CD4-positive, alpha-beta T cell treated with Interleukin-21 for 1 hour (primary cell): ENCODE results near the gene CDH13.

Experiments used
- DNase-seq: peaks from one replicate; pipeline ENCODE4 v3.0.0-alpha.2; 2020

Gene CDH13

DNA sequence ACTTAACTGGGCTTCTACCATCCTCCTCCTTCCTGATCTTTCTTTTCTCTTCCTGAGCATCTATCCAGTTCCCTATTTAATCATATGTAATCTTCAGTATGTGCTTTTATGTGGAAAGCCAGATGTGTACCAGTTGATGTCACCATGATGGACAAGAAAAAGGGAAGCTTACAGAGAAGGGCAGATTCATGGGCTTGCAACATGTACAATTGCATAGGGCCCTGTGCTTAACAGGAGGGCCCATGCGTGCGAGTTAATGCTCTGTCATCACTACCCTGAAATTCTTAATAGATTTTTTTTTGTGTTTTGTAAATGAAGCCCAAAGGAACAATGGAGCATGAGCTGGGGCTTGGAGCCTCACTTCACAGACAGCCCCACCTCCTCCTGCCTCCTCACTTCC is 124.3 kb downstream of the CDH13 start:
- no peak for DNase-seq

DNA sequence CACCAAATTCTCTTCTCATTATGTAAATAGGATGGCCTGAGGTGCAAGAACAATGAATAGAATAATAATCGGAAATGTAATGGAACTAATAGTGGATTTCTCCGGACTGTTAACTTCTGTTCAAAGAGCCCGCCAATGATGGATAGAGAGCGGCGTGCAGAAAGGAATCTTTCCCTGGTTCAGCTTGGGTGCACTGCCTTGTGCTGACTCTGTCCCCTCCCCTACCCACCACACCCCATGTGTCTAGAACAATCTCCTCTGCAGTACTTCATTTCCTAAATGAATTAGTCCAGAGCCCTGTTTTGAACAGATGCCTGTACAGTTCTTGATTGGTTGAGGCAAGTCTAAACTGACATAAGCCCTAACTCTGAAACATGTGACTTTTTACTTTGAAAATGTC is 125.4 kb downstream of the CDH13 start:
- DNase-seq, result no peak

- no peak for DNase-seq
These were observed 127.1 kb downstream of the CDH13 start for GRCh38 chr16:82753821-82754220.

- no peak for DNase-seq
These were observed 128.1 kb downstream of the CDH13 start for GRCh38 chr16:82754716-82755513.

- DNase-seq, result no peak
These were observed 129.0 kb downstream of the CDH13 start for GRCh38 chr16:82755570-82756282.

DNA sequence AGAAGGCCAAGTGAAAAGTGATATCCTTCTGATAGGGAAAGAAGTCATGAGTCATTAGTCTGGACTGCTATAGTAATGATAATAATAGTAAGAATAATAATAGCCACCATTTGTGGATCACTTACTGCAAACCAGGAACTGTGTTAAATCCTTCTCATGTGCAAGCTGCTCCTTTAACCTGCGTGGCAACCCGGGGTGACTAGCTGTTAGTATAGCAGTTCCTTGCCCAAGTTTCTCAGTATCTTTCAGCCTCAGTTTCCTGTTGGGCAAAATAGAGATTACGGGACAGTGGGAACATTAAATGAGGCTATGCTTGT is 129.5 kb downstream of the CDH13 start:
- DNase-seq, result no peak

DNA sequence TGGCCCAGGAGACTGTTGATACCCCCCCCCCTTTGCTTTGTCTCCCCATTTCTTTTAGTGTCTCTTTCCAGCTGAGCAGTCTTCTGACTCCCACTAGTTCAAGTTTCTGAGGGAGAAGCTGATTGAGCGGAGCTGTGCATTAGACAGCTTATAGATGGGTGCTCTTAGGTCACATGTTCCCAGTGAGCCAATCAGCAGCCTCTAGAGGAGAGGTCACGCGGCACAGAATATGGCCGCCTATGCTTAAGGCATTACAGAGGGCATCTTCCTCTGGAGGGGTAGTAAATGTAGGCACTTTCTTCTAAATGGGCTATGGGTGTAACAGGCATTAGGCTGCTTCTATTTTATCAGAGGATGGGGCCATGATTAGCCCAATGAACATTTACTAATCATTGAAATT is 131.6 kb downstream of the CDH13 start:
- DNase-seq, result no peak

- DNase-seq, result no peak
These were observed 132.1 kb downstream of the CDH13 start for GRCh38 chr16:82758904-82759303.

DNA sequence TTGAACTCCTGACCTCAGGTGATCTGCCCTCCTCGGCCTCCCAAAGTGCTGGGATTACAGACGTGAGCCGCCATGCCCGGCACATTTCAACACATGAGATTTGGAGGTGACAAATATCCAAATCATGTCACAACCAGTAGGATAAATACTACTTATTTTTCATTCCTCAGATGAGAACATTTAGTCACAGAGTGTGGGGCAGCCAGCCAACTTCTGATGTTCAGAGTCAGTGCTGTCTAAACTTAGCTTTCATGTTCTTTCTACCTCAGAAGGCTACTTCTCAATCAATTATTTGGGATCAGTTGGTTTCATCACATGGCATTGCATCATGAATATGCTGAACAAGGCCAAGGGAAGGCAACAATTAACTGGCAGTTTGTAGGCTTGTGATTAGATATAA is 134.5 kb downstream of the CDH13 start:
- no peak for DNase-seq

GRCh38 chr16:82761858-82762257 is 135.1 kb downstream of the CDH13 start:
- no peak for DNase-seq

- DNase-seq, result no peak
These were observed 136.6 kb downstream of the CDH13 start for GRCh38 chr16:82763371-82763770.

- no peak for DNase-seq
These were observed 140.4 kb downstream of the CDH13 start for GRCh38 chr16:82767198-82767597.

- DNase-seq, result no peak
These were observed 141.0 kb downstream of the CDH13 start for GRCh38 chr16:82767808-82768207.

- DNase-seq, result no peak
These were observed 143.1 kb downstream of the CDH13 start for GRCh38 chr16:82769845-82770244.

DNA sequence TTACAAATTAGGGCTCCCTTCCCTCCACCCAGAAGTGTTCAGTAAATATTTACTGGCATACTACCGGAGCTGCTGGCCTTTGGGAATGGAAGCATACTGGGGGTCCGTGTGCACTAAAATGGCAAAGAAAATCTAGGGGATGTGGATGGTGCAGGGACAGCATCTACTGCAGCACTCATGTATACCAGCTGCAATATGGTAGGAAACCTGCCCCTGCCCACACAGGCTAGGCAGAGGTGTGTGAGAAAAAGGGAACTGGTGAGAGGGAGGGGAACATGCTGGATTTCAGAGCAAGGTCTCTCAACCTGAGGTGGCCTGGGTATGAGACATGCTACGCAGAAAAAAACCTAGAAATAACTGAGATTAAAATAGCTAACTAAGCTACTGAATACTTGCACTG is 145.4 kb downstream of the CDH13 start:
- DNase-seq, result no peak

DNA sequence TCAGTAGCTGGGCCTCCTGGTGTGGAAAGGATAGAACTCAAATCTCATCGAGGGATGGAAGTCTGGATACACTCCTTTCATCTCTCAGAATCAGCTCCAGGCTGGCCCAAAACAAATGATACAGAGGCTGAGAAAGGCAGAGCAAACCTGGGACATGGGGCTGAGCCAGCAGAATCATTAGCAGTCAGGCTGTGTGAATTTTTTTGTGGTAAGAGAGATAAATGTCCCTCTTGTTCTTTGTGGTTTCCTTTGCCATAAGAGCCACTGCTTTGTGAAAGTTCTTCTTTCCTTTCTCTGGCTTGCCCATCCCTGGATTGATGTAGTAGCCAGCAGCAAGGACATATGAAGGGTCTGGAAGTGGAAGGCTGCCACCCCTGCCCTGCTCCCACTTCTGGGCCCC is 146.2 kb downstream of the CDH13 start:
- DNase-seq, result no peak

- no peak for DNase-seq
These were observed 149.8 kb downstream of the CDH13 start for GRCh38 chr16:82776470-82777146.

- no peak for DNase-seq
These were observed 156.0 kb downstream of the CDH13 start for GRCh38 chr16:82782715-82783251.

- DNase-seq, result no peak
These were observed 157.3 kb downstream of the CDH13 start for GRCh38 chr16:82783933-82784572.

DNA sequence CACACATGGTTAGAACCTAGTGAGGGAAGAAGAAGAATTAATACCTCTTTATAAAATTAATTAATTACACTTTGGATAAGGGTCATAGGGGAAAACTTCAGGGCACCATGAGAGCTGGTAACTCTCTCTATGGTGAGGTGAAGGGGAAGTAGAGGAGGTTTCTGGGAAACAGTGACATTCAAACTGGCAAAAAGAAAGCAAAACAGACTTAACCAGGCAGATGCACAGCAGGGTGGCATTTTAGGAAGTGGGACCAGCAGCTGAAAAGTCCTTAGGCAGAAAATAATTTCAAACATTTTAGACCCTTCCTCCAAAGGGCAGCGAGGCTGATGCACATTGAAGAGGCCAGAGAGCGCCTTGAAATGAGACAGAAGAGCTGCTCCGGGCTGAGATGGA is 157.8 kb downstream of the CDH13 start:
- no peak for DNase-seq

- DNase-seq, result no peak
These were observed 161.5 kb downstream of the CDH13 start for GRCh38 chr16:82788225-82788624.

GRCh38 chr16:82788919-82789318 is 162.2 kb downstream of the CDH13 start:
- no peak for DNase-seq

DNA sequence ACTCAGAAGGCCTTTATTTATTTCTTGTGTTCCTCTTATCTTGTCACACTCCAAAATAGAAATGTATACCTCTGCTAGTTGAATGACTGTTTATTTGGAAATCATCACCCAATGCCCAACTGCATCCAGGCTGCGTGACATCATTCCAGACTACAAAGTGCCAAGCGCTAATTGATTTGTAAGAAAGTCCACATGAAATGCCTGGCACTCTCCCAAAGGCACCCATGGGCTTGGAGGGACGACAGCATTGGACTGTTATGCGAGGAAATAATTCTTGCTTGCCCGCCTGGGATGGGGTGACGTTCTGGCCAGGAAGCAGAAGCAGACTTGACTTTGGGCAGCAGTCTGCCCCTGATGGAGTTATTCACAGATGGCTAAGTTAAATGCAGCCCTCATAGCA is 165.9 kb downstream of the CDH13 start:
- DNase-seq, result no peak
